AG09319 (cell line): ENCODE data around the gene NR2E3.
A peak's percentile ranks its signal among the peaks of the same experiment; 100 is the strongest.

Source experiments
- DNase-seq: peaks from one replicate; pipeline ENCODE4 v3.0.0-alpha.2; 2010; ENCODE audit warnings: low read depth; ENCODE audit errors: extremely low read depth
- CTCF ChIP-seq: IDR thresholded peaks from 2 replicates; pipeline ENCODE4 v1.5.1; 2011; ENCODE audit warnings: low read depth, mild to moderate bottlenecking, inconsistent platforms, low read length, moderate library complexity

NR2E3 gene

GRCh38 chr15:71792521-71792920 is 17.8 kb upstream of the NR2E3 start:
- no peak for TF ChIP-seq CTCF
- peak; percentile 16 for DNase-seq

DNA sequence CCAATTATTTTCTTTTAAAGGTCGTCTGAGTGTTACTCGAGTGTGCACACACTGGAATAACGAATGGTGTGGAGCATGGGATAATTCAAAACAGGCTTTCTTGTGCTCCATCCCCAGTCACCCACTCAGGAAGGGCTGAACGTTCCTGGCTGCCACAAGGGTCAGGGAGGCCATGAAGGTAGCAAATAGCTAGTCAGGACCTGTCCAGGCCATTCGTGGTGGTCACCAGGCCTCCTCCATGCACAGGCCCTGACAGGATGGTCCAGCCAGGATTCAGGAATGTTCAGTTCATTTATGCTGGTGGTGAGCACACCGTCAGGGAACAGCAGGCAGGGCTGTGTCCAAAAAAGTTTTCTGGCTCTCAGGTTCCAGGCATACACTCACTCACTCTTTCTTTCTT is 11.7 kb upstream of the NR2E3 start:
- DNase-seq: no peak
- no peak for TF ChIP-seq CTCF

DNA sequence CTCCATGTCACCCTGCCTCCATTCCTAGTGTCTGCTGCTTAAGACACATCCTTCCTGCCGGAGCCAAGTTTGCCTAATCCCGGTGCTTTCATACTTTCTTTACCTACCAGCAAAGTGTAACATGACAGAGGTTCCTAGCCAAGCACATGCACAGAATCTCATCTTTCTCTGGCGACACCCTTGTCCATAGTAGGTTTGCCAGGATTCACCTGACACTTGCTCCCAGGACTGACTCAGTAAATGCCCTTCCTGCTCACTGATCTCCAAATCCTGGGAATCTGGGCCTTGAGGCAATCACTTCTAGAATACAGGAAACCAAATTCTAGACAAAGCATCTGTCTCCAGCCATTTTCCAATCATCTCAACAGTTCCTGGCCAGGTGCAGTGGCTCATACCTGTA is 10.2 kb upstream of the NR2E3 start:
- DNase-seq: no peak
- TF ChIP-seq CTCF: no peak

GRCh38 chr15:71800835-71801745 is 9.3 kb upstream of the NR2E3 start:
- TF ChIP-seq CTCF: peak; percentile 79
- DNase-seq: peak; percentile 56

DNA sequence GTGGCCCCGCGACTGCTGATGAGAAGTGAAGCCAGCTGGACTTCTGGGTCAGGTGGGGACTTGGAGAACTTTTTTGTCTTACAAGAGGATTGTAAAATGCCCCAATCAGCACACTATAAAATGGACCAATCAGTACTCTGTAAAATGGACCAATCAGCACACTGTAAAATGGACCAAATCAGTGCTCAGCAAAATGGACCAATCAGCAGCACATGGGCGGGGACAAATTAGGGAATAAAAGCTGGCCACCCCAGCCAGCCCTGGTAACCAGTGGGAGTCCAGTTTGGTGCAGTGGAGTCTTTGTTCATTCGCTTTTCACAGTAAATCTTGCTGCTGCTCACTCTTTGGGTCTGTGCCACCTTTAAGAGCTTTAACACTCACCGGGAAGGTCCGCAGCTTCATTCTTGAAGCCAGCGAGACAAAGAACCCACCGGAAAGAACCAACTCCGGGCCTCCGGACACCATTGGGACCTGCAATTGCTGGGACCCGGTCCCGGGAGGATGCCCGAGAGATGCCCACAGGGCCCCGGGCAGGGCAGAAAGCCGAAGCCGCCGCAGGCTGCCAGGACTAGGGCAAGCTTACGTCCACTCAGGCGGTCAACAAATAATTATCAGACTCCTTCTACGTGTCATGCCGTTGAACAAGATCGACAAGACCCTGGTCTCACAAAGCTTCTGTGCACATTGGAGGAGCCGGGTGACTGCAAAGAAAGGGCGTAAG is 8.3 kb upstream of the NR2E3 start:
- no peak for TF ChIP-seq CTCF
- no peak for DNase-seq

GRCh38 chr15:71802770-71803169 is 7.6 kb upstream of the NR2E3 start:
- peak; percentile 28 for TF ChIP-seq CTCF
- no peak for DNase-seq

- no peak for DNase-seq
- no peak for TF ChIP-seq CTCF
Observed at GRCh38 chr15:71804226-71804625, 6.1 kb upstream of the NR2E3 start.
